Panc1 (cell line): ENCODE measurements around the gene SPDYE5. TPM values are rescaled to one million over a fixed set of nuclear protein-coding genes. Genes with fewer than 3 reads are reported as not detected.

Source experiments
- ATAC-seq: fragments of 200-7000 bp; cut with Tn5 transposase; 2 replicates; pipeline ENCODE4 v1.9.1; 2020; ENCODE audit warnings: mild to moderate bottlenecking, moderate library complexity
- BruUV-seq: library from RNA; stranded (reverse); fragments of 400-500 nt; replicated peaks from 2 replicates; lab custom pipeline; 2021; lab: Mats Ljungman, UMichigan
- CTCF ChIA-PET: fragments of 300-600 bp; sonication (Branson Sonifier 250); formaldehyde crosslinking; loops from one replicate; lab custom pipeline; 2022; ENCODE audit warnings: antibody characterized with exemption; lab: Charles Lee
- POLR2A ChIA-PET: fragments of 300-600 bp; sonication (Branson Sonifier 250); formaldehyde crosslinking; loops from one replicate; lab custom pipeline; 2022; ENCODE audit warnings: antibody characterized with exemption; lab: Charles Lee
- DNase-seq: peaks from one replicate; pipeline ENCODE4 v3.0.0-alpha.2; 2010; ENCODE audit warnings: low read depth, low spot score
- H3K27ac ChIP-seq: 2 replicates; pipeline ENCODE4 v1.5.1; 2011; ENCODE audit warnings: mild to moderate bottlenecking, low read length, inconsistent platforms
- H3K27me3 ChIP-seq: fragments of 200-500 bp; sonication (Bioruptor generic); 2 replicates; pipeline ENCODE4 v1.6.0; 2014; ENCODE audit warnings: low read length, inconsistent platforms; ENCODE audit not compliant: control insufficient read depth, insufficient read depth
- H3K36me3 ChIP-seq: fragments of 200-500 bp; sonication (Bioruptor generic); 2 replicates; pipeline ENCODE4 v1.5.1; 2014; ENCODE audit warnings: inconsistent platforms, mild to moderate bottlenecking, low read length, moderate library complexity; ENCODE audit not compliant: control insufficient read depth, insufficient read depth
- H3K4me1 ChIP-seq: 2 replicates; pipeline ENCODE4 v1.5.1; 2011; ENCODE audit warnings: inconsistent platforms, mild to moderate bottlenecking, low read length, moderate library complexity; ENCODE audit not compliant: control insufficient read depth, insufficient read depth
- H3K4me3 ChIP-seq, 2 experiments: 2 replicates each; pipeline ENCODE4 v1.5.1; 2011 to 2012; ENCODE audit warnings: low read depth in 2 of 2, low read length in 2 of 2, mild to moderate bottlenecking in 2 of 2, inconsistent platforms in 1 of 2, moderate library complexity in 1 of 2
- H3K9me3 ChIP-seq: fragments of 200-500 bp; sonication (Bioruptor generic); 2 replicates; pipeline ENCODE4 v1.5.1; 2014; ENCODE audit warnings: low read depth, mild to moderate bottlenecking, inconsistent platforms, low read length, moderate library complexity; ENCODE audit not compliant: control insufficient read depth, insufficient read depth
- CTCF ChIP-seq: fragments of 450-650 bp; IDR thresholded peaks from 2 replicates; pipeline ENCODE4 v1.5.1; 2017; ENCODE audit warnings: mild to moderate bottlenecking
- POLR2AphosphoS5 ChIP-seq: IDR thresholded peaks from 2 replicates; pipeline ENCODE4 v1.6.1; 2012; ENCODE audit warnings: mild to moderate bottlenecking, low read depth, low read length, moderate library complexity
- REST ChIP-seq, 2 experiments: IDR thresholded peaks; 2 replicates each; pipeline ENCODE4 v1.6.1; 2011 to 2012; ENCODE audit warnings: low read depth in 2 of 2, control low read depth in 1 of 2, low read length in 1 of 2, mild to moderate bottlenecking in 1 of 2, moderate library complexity in 1 of 2; ENCODE audit not compliant: insufficient read depth in 1 of 2
- SIN3A ChIP-seq: IDR thresholded peaks from 2 replicates; pipeline ENCODE4 v1.6.1; 2012; ENCODE audit warnings: low read depth, mild to moderate bottlenecking, low read length, moderate library complexity, borderline replicate concordance; ENCODE audit not compliant: insufficient read depth
- TCF7L2 ChIP-seq: IDR thresholded peaks from 2 replicates; pipeline ENCODE4 v1.6.1; 2011; ENCODE audit warnings: mild to moderate bottlenecking, low read depth, low read length, inconsistent platforms
- in situ Hi-C: cut with HindIII; loops from 2 replicates; pipeline ENCODE4 v1.10.0; 2016; ENCODE audit warnings: low sequenced_read_pairs, low pct_unique_long_range_greater_than_20kb
- intact Hi-C: fragments of 100-400 bp; cut with micrococcal nuclease; formaldehyde crosslinking; loops from one replicate; pipeline ENCODE4 v1.10.0; 2022; ENCODE audit not compliant: unreplicated experiment
- total RNA-seq: library from RNA; stranded (reverse); gene quantifications from one replicate; pipeline ENCODE4 v1.2.1, GENCODE V29; 2021; ENCODE audit not compliant: unreplicated experiment

The SPDYE5 gene
- total RNA-seq, 1 experiment from 2014 or later: not detected

GRCh38 chr7:75536491-75536890, 44.4 kb downstream of the SPDYE5 start:
- no TSS peak for BruUV-seq
- Histone ChIP-seq H3K36me3 (no peaks in the 10 kb centered on the region), H3K4me1 (no peaks in the 10 kb centered on the region), H3K27me3 (no peaks in the 10 kb centered on the region), H3K4me3 (no peak overlapping the region), H3K9me3 (no peaks in the 10 kb centered on the region), H3K27ac (no peak overlapping the region)
- in situ Hi-C loops: no loop called here
- DNase-seq (no peak), ATAC-seq (no peak)
- TF ChIP-seq CTCF (no peak), SIN3A (no peak), POLR2AphosphoS5 (no peak), REST (IDR thresholded peaks at IDR 0.05; ENCODE audit: insufficient read depth in 1 of 2, low read depth in 2 of 2, low read length in 1 of 2) (no peak), TCF7L2 (no peak)
- intact Hi-C loops: no loop called here
- ChIA-PET CTCF (no interaction called here), POLR2A (no interaction called here)

GRCh38 chr7:75536940-75537538, 44.9 kb downstream of the SPDYE5 start:
- CTCF ChIA-PET: no interaction called here
- H3K27me3 ChIP-seq: no peaks in the 10 kb centered on the region
- no peak for TF ChIP-seq CTCF
- TF ChIP-seq TCF7L2: no peak
- TF ChIP-seq POLR2AphosphoS5: no peak
- TF ChIP-seq REST (IDR thresholded peaks at IDR 0.05; ENCODE audit: insufficient read depth in 1 of 2, low read depth in 2 of 2, low read length in 1 of 2): no peak
- no peak for TF ChIP-seq SIN3A
- intact Hi-C loops: no loop called here
- POLR2A ChIA-PET: no interaction called here
- DNase-seq (no peak), ATAC-seq (no peak)
- no peaks in the 10 kb centered on the region for H3K36me3 ChIP-seq
- BruUV-seq: no TSS peak
- no peak overlapping the region for H3K27ac ChIP-seq
- H3K4me1 ChIP-seq: no peaks in the 10 kb centered on the region
- no peaks in the 10 kb centered on the region for H3K9me3 ChIP-seq
- no peak overlapping the region for H3K4me3 ChIP-seq
- in situ Hi-C loops: no loop called here
